HG03439 (cell line): ENCODE measurements around the gene DEFB118.
"Not testable (repeated sequence)": the region's sequence is repeated elsewhere in the genome, so short reads cannot be mapped to it uniquely, and the experiment has no call there.

Experiments used
- ATAC-seq: cut with Tn5 transposase; IDR thresholded peaks from one replicate; pipeline ENCODE4 v1.9.1; 2021; ENCODE audit warnings: mild to moderate bottlenecking, moderate library complexity; ENCODE audit not compliant: unreplicated experiment

Gene DEFB118

GRCh38 chr20:31368301-31368700 is at the start of gene DEFB118:
Gene DEFB118, plus strand, starts transcription at chr20:31368601. Its CDS starts 50 bp downstream, at chr20:31368651.
- ATAC-seq = no peak

DNA sequence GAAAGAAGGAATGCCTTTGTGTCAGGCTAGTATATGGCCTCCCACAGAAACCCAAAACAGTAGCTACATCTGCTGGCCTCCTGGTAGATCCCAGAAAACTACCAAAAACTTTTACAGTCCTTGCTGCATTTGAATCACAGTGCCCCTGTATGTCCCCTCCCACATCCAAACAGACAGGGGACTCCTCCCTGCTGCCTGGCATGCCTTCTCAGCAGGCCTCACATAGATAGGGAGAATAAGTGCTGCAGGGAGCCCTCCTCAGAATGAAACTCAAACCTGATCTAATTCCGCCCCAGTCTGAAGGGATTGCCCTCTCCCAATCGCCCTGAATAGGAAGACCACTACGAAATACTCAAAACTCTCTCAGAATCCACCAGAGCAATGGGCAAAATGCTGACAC is 45.9 kb upstream of the DEFB118 start:
- ATAC-seq = no peak

GRCh38 chr20:31330893-31331292 is 37.5 kb upstream of the DEFB118 start:
- no peak for ATAC-seq

DNA sequence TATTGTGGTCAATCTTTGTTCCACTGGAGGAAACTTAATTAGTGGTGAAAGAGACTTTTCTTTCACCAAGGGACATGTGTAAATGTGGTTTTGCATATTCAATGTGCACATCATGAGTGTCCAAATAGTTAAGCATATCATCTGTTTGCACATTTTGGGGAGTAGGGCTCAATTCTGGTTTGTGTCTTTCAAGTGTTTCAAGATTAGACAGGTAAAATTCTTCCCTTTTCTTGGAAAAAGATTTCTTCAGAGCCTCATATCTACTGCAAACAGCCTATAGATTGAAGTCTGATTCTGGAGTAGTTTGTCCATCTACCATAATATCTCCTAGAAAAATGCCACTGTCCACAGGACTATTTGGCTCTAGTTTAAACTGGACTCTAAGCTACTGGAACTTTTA is 26.9 kb upstream of the DEFB118 start:
- ATAC-seq = no peak

DNA sequence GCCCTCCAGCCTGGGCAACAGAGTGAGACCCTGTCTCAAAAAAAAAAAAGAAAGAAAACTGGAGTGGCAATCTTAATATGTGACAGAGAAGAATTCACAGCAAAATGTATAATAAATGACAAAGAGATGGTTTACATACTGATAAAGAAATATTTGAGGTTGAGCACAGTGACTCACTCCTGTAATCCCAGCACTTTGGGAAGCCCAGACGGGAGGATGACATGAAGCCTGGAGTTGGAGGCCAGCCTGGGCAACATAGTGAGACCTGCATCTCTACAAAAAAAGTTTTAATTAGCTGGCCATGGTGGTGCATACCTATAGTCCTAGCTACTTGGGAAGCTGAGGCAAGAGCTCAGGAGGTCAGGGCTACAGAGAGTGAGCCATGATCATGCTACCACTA is 12.4 kb upstream of the DEFB118 start:
- ATAC-seq = no peak

DNA sequence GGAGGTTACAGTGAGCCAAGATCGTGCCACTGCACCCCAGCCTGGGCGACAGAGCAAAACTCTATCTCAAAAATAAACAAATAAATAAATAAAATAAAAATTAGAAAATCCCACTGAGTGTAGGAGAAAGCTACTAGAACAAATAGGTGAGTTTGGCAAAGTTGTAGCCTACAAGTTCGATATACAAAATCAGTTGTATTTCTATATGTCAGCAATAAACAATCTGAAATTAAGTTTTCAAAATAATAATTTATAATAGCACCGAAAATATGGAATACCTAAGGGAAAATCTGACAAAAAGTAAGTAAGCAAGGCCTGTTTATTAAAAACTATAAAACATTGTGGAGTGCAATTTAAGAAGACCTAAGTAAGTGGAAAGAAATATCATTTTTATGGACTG is 5.1 kb upstream of the DEFB118 start:
- no peak for ATAC-seq

DNA sequence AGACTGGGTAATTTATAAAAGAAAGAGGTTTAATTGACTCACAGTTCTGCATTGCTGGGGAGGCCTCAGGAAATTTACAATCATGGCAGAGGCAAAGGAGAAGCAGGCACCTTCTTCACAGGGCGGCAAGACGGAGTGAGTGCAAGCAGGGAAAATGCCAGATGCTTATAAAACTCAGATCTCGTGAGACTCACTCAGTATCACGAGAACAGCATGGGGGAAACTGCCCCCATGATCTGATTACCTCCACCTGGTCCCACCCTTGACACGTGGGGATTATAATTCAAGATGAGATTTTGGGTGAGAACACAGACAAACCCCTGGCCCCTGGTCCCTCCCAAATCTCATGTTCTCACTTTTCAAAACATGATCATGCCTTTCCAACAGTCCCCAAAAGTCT is 4.1 kb upstream of the DEFB118 start:
- not testable (repeated sequence) for ATAC-seq

DNA sequence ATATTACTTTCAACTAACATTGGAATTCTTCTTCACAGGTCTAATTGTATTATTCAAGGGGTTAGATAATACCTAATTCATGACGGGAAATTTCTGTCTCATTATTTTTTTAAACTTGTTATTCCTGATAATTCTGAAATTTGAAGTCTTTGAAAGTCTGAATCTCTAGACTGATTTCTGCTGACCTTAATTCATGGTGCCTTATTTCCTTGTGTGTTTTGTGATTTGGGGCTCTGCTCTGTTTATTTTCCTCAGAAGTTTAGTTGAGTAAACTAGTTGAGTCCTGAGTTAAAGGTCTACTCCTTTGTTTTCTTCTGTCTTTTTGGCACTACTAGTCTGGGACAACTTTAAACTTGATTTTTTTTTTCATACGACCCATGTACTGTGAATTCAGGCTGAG is 5.9 kb downstream of the DEFB118 start:
- ATAC-seq = no peak

DNA sequence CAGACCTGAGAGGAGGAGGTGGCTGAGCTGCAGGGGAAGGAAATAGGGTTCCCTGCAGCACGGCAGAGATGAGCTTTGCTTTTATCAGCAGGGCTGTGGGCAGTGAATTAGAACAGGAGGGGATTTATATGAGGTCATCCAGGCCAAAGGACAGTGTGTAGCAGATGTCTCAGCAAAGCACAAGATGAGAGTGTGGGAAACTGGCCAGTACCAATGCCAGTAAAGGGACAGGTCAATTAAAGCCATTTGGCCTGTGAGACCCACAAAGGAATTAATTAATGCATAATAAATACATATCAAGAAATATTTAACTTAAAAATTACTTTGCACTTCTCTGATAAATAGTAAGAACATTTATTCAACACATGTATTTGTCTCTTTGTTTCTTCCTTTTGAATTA is 22.1 kb downstream of the DEFB118 start, which contains the start of gene DEFB119:
TSS of gene DEFB119 (minus strand) at position 101 of the 400 bp plus-strand sequence. CDS start 107 bp downstream, outside the sequence.
- ATAC-seq = no peak

GRCh38 chr20:31392836-31393235 is 24.4 kb downstream of the DEFB118 start:
- ATAC-seq = no peak

DNA sequence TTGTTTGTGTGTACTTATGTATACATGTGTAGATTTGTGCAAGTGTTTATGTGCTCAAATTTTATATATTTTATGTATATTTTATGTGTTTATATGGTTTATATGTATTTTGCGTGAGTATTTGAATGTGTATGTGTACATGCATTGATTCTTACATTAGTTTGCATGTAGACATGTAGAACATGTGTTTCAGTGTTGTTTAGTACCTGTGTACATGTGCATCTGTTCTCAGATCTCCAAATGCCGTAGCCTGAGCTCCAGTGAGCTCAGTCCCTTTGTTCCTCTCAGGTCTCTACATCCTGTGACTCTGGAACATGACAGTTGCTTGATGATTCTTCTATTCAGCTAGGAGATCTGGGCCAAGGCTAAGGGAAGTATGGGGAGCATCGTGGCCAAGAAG is 26.5 kb downstream of the DEFB118 start:
- no peak for ATAC-seq

GRCh38 chr20:31403886-31404285 is 35.5 kb downstream of the DEFB118 start:
- ATAC-seq = no peak

GRCh38 chr20:31406115-31406514 is 37.7 kb downstream of the DEFB118 start, which contains the start of gene DEFB121:
Gene DEFB121, minus strand, starts transcription at chr20:31406215. Its CDS starts 63 bp downstream, at chr20:31406152.
- ATAC-seq = no peak

GRCh38 chr20:31410011-31410410 is 41.6 kb downstream of the DEFB118 start:
- ATAC-seq = no peak

DNA sequence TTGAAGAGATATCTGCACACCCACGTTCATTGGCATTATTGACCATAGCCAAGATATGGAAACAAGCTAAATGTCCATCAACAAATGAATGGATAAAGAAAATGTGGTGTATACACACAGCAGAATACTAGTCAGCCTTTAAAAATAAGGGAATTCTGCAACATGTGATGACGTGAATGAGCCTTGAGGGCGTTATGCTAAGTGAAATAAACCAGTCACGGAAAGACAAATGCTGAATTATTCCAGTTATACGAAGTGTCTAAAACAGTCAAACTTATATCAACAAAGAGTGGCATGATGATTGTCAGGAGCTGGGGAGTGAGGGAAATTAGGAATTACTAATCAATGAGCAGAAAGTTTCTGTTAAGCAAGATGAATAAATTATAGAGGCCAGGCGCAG is 46.0 kb downstream of the DEFB118 start:
- ATAC-seq = no peak

DNA sequence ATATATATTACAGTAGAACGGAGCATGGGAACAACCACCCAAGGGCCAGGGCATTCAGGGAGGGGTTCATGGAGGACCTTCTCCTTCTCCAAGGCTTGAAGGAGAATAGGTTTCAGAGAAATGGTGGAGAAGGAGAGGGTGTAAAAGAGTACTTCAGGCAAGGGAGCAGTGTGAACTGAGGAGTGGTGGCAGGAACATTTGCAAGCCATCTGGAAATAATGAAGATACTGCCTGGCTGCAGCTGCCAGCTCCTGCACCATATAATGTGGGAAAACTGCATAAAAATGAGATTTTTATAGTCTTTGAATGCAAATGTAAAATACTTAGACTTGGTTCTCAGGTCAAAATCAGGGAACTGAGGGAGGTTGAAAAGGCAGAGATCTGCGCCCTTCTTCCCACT is 47.3 kb downstream of the DEFB118 start:
- no peak for ATAC-seq

DNA sequence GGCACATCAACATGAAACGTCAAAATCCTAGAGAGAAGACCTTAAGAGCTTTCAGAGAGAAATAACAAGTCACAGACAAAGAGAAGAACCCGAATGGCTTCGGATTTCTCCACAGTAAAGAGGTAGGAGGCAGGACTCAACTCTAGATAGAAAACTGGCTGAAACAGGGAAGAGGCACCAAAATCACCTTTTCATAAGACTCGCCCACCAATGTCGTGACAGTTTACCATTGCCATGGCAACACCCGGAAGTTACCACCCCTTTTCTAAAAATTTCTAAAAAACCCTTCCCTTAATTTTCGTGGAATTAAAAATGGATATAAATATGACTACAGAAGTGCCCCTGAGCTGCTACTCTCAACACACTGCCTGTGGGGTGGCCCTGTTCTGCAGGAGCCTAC is 49.9 kb downstream of the DEFB118 start:
- no peak for ATAC-seq
